Measurements from ENCODE around the gene LARP1. TPM values are rescaled to one million over a fixed set of nuclear protein-coding genes. Genes with fewer than 3 reads are reported as not detected.

The LARP1 gene
- polyA plus RNA-seq, 1 donor (not counting 4 experiments of a cell fraction or from before 2014, with no cell fraction given), result 65.6 TPM

GRCh38 chr5:154813736-154814135 lies 58.6 kb downstream of the LARP1 start:
- H2AFZ ChIP-seq (ENCODE audit: control insufficient read depth, low read length), result no peak overlapping the region
- no peaks in the 10 kb centered on the region for H3K4me1 ChIP-seq (ENCODE audit: control insufficient read depth, extremely low read depth, insufficient read depth, low read length)
- peaks cover 42 to 57% of the 10 kb centered on the region in 2 experiments for H3K36me3 ChIP-seq (ENCODE audit: control insufficient read depth in 2 of 2, extremely low read depth in 1 of 2, insufficient read depth in 2 of 2, low read length in 2 of 2)
- H3K9me1 ChIP-seq (ENCODE audit: control insufficient read depth, extremely low read depth, insufficient read depth, low read length), result no peaks in the 10 kb centered on the region
- no peak overlapping the region for H3K4me2 ChIP-seq (ENCODE audit: control insufficient read depth, extremely low read depth, insufficient read depth, low read depth, low read length)
- no peaks in the 10 kb centered on the region for H3K27me3 ChIP-seq (ENCODE audit: control insufficient read depth, extremely low read depth, insufficient read depth, low read length)
- dilution Hi-C loops (cut with MboI; ENCODE audit: extremely low pct_ligation_motif_present, low sequenced_read_pairs), result no loop called here
- H3K9me3 ChIP-seq (ENCODE audit: control insufficient read depth, low read depth, low read length), result no peaks in the 10 kb centered on the region
- no peak overlapping the region for H3K9ac ChIP-seq (ENCODE audit: control insufficient read depth, extremely low read depth, insufficient read depth, low read length)
- H3K79me2 ChIP-seq (ENCODE audit: control insufficient read depth, insufficient read depth, low read length), result peaks cover 2% of the 10 kb centered on the region
- TF ChIP-seq CTCF (optimal IDR thresholded peaks at IDR 0.05 in 1 of 3, IDR thresholded peaks at IDR 0.05 in 1 of 3, conservative IDR thresholded peaks at IDR 0.05 in 1 of 3; ENCODE audit: extremely low read depth in 1 of 3, insufficient read depth in 2 of 3, low read length in 3 of 3) (no peak), EZH2 (IDR thresholded peaks at IDR 0.05; ENCODE audit: low read length) (no peak)
- H3K4me3 ChIP-seq (ENCODE audit: control insufficient read depth in 2 of 3, extremely low read depth in 1 of 3, insufficient read depth in 2 of 3, low read depth in 1 of 3, low read length in 3 of 3), result no peak overlapping the region
- FAIRE-seq (no peak), DNase-seq (ENCODE audit: low read depth, low spot score) (no peak)
- no peak overlapping the region for H3K27ac ChIP-seq (ENCODE audit: control insufficient read depth, insufficient read depth, low read length)
- H4K20me1 ChIP-seq (ENCODE audit: control insufficient read depth, extremely low read depth, insufficient read depth, low read length), result no peaks in the 10 kb centered on the region

- Histone ChIP-seq H3K27ac (ENCODE audit: control insufficient read depth, insufficient read depth, low read length) (no peak overlapping the region), H3K9me1 (ENCODE audit: control insufficient read depth, extremely low read depth, insufficient read depth, low read length) (no peaks in the 10 kb centered on the region), H3K4me3 (ENCODE audit: control insufficient read depth in 2 of 3, extremely low read depth in 1 of 3, insufficient read depth in 2 of 3, low read depth in 1 of 3, low read length in 3 of 3) (no peak overlapping the region), H3K9ac (ENCODE audit: control insufficient read depth, extremely low read depth, insufficient read depth, low read length) (no peak overlapping the region), H3K36me3 (ENCODE audit: control insufficient read depth in 2 of 2, extremely low read depth in 1 of 2, insufficient read depth in 2 of 2, low read length in 2 of 2) (peaks cover 40 to 62% of the 10 kb centered on the region in 2 experiments), H4K20me1 (ENCODE audit: control insufficient read depth, extremely low read depth, insufficient read depth, low read length) (no peaks in the 10 kb centered on the region), H3K4me1 (ENCODE audit: control insufficient read depth, extremely low read depth, insufficient read depth, low read length) (no peaks in the 10 kb centered on the region), H3K9me3 (ENCODE audit: control insufficient read depth, low read depth, low read length) (no peaks in the 10 kb centered on the region), H2AFZ (ENCODE audit: control insufficient read depth, low read length) (no peak overlapping the region), H3K27me3 (ENCODE audit: control insufficient read depth, extremely low read depth, insufficient read depth, low read length) (no peaks in the 10 kb centered on the region), H3K79me2 (ENCODE audit: control insufficient read depth, insufficient read depth, low read length) (peaks cover 2% of the 10 kb centered on the region), H3K4me2 (ENCODE audit: control insufficient read depth, extremely low read depth, insufficient read depth, low read depth, low read length) (no peak overlapping the region)
- DNase-seq (ENCODE audit: low read depth, low spot score), result no peak
- no peak for FAIRE-seq
- TF ChIP-seq CTCF (optimal IDR thresholded peaks at IDR 0.05 in 1 of 3, IDR thresholded peaks at IDR 0.05 in 1 of 3, conservative IDR thresholded peaks at IDR 0.05 in 1 of 3; ENCODE audit: extremely low read depth in 1 of 3, insufficient read depth in 2 of 3, low read length in 3 of 3) (no peak), EZH2 (IDR thresholded peaks at IDR 0.05; ENCODE audit: low read length) (no peak)
- dilution Hi-C loops (cut with MboI; ENCODE audit: extremely low pct_ligation_motif_present, low sequenced_read_pairs), result no loop called here
Measured at GRCh38 chr5:154815025-154815424, 59.8 kb downstream of the LARP1 start.
